Tibial artery (tissue), 4 donors: Measurements from ENCODE around the gene EDC4.

ENCODE experiments used
- DNase-seq, 2 donors: peaks; one replicate each; pipeline ENCODE4 v3.0.0-alpha.2; 2019
- H3K27ac ChIP-seq, 2 donors: fragments of 200-600 bp; sonication (generic) in 1 of 2; 1 replicate in 1 of 2; 2 replicates in 1 of 2; pipeline ENCODE4 v1.5.1; 2018 to 2019; ENCODE audit warnings: mild to moderate bottlenecking in 1 of 2
- H3K27me3 ChIP-seq, 2 donors: fragments of 200-600 bp; sonication (generic) in 1 of 2; one replicate each; pipeline versions ENCODE4 v1.5.1 to v1.6.0; 2016 to 2019
- H3K36me3 ChIP-seq, 3 donors: fragments of 200-600 bp; sonication (generic) in 2 of 3; one replicate each; pipeline ENCODE4 v1.5.1; 2016 to 2019; ENCODE audit warnings: mild to moderate bottlenecking in 2 of 3
- H3K4me1 ChIP-seq, 4 donors: fragments of 200-600 bp; sonication (generic) in 2 of 4; 1 replicate in 3 of 4; 2 replicates in 1 of 4; pipeline ENCODE4 v1.5.1; 2016 to 2019
- H3K4me3 ChIP-seq, 2 donors: fragments of 200-600 bp; sonication (generic) in 1 of 2; 1 replicate in 1 of 2; 2 replicates in 1 of 2; pipeline ENCODE4 v1.5.1; 2018 to 2019; ENCODE audit warnings: mild to moderate bottlenecking in 2 of 2
- H3K9me3 ChIP-seq, 3 donors: fragments of 200-600 bp; sonication (generic) in 1 of 3; one replicate each; pipeline ENCODE4 v1.5.1; 2016 to 2019
- CTCF ChIP-seq, 2 experiments: fragments of 200-600 bp in 1 of 2; fragments of 450-650 bp in 1 of 2; IDR thresholded peaks; one replicate each; pipeline ENCODE4 v1.5.1; 2017 to 2019; ENCODE audit warnings: antibody characterized with exemption in 2 of 2, mild to moderate bottlenecking in 1 of 2, moderate library complexity in 1 of 2
- intact Hi-C: fragments of 100-400 bp; cut with DNase I; formaldehyde crosslinking; loops from one replicate; pipeline ENCODE4 v1.15.0; 2023; ENCODE audit warnings: low total_unique reads

The EDC4 gene

GRCh38 chr16:67855789-67856188 lies 17.1 kb upstream of the EDC4 start:
- Histone ChIP-seq H3K4me1 (peaks cover 0 to 52% (median 33%) of the 10 kb centered on the region in 4 donors), H3K36me3 (no peaks in the 10 kb centered on the region), H3K9me3 (no peaks in the 10 kb centered on the region), H3K27ac (no peak overlapping the region), H3K4me3 (no peak overlapping the region), H3K27me3 (no peaks in the 10 kb centered on the region)
- intact Hi-C loops = no loop called here
- TF ChIP-seq CTCF (IDR thresholded peaks at IDR 0.05) = no peak
- no peak for DNase-seq

DNA sequence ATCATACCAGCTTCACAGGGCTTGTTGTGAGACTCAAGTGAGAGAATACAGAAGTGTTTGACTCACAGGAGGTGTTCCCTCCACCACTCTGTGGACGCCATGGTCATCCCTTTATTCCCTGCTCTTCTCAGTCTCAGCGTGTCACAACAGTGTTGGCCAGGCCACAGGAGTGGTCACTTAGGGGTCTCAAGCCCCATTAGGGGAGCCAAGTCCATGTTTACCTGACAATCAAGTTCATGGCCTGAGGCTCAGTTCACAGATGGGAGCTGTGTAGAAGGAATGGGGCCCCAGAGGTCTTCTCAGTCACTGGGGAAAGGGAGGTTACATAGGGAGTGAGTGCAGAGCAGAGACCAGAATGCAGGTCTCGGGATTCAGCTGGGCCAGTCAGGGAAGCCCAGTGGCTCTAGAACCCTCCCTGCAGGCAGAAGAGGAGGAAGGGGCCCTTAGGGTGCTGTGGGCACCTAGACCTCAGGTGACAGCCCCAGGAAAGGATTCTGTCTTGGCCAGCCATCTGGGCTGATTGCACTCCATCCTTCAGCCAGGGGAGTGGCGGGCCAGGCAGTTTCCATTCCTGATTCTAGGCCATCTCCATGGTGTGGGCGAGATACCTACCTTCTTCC lies 15.8 kb upstream of the EDC4 start:
- peak overlapping the region; percentile 72 to 85 for H3K27ac ChIP-seq
- no peak for TF ChIP-seq CTCF (IDR thresholded peaks at IDR 0.05)
- H3K36me3 ChIP-seq = no peaks in the 10 kb centered on the region
- DNase-seq = no peak
- peaks cover 9 to 65% (median 42%) of the 10 kb centered on the region in 4 donors for H3K4me1 ChIP-seq
- intact Hi-C loops = no loop called here
- H3K9me3 ChIP-seq = no peaks in the 10 kb centered on the region
- H3K4me3 ChIP-seq = no peak overlapping the region
- H3K27me3 ChIP-seq = no peaks in the 10 kb centered on the region

GRCh38 chr16:67857547-67858233 lies 15.2 kb upstream of the EDC4 start:
- H3K36me3 ChIP-seq = no peaks in the 10 kb centered on the region
- intact Hi-C loops = no loop called here
- no peaks in the 10 kb centered on the region for H3K27me3 ChIP-seq
- peak overlapping the region; percentile 72 to 85 for H3K27ac ChIP-seq
- TF ChIP-seq CTCF (IDR thresholded peaks at IDR 0.05) = no peak
- H3K4me1 ChIP-seq = peaks cover 15 to 71% (median 49%) of the 10 kb centered on the region in 4 donors
- H3K4me3 ChIP-seq = no peak overlapping the region
- no peaks in the 10 kb centered on the region for H3K9me3 ChIP-seq
- peak; percentile 89 to 92 for DNase-seq

DNA sequence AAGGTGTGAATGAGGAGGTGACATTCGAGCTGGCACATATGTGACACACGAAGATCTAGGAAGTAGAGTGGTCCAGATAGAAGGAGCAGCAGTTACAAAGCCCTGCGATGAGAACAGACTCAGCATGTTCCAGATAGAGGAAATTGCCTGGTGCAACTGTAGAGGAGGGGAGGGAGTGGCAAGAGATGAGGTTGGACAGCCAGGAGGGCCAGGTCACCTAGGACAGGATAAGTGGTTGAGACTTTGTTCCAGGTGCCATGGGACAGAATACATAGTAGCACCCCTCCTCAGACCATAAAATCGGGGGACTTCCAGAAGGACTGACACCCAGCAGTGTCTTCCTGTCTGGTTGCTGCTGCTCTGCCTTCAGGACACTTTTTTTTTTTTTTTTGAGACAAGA lies 14.4 kb upstream of the EDC4 start:
- Histone ChIP-seq H3K27me3 (no peaks in the 10 kb centered on the region), H3K27ac (peak overlapping the region; percentile 72 to 85), H3K36me3 (no peaks in the 10 kb centered on the region), H3K9me3 (no peaks in the 10 kb centered on the region), H3K4me3 (no peak overlapping the region), H3K4me1 (peaks cover 17 to 77% (median 54%) of the 10 kb centered on the region in 4 donors)
- TF ChIP-seq CTCF (IDR thresholded peaks at IDR 0.05) = no peak
- DNase-seq = no peak
- intact Hi-C loops = no loop called here

DNA sequence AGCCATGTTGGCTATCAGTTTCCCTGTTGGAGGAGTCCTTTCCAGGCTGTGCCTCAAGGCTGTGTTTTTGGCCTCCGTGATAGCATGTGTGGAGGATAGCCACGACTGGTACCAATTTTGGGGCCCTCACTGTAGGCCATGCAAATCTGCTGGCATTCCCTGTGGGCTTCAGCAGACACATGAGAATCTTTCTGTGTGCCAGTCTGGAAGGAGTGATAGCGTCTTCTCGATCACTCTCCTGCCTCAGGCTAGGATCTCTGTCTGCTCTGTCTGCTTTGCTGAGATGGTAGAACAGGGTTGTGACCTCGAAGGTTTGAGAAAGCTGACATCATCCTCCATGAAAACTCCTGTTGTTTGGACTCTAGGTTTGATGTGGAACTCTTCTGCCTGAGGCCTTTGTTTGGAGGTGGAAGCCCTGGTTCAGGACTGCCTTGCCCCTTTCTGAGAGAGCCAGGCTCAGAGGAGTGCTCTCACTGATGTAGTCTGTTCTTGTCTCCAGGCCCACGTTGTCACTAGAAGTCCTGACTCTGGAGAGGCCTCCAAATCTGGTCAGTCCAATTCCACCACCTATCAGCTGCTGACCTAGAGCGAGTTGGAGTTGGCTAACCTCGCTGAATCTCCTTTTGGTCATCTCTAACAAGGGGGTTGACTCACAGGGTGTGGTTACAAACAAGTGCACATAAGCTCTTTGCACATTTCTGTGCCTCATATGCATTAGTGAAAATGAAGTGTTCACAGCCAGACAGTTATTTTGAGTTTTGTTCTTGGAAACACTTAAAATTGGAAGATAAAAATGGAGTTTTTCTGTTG lies 12.1 kb upstream of the EDC4 start:
- intact Hi-C loops = no loop called here
- Histone ChIP-seq H3K4me3 (no peak overlapping the region), H3K4me1 (peaks cover 22 to 75% (median 53%) of the 10 kb centered on the region in 4 donors), H3K36me3 (peaks cover 0 to 12% (median 7%) of the 10 kb centered on the region in 3 donors), H3K9me3 (no peaks in the 10 kb centered on the region), H3K27ac (peak overlapping the region; percentile 83 to 91), H3K27me3 (no peaks in the 10 kb centered on the region)
- no peak for DNase-seq
- TF ChIP-seq CTCF (IDR thresholded peaks at IDR 0.05) = no peak
